Globus pallidus (tissue), 1 donor: ENCODE measurements around the gene SPAG16.
"Not testable (repeated sequence)": the region's sequence is repeated elsewhere in the genome, so short reads cannot be mapped to it uniquely, and the experiment has no call there.

Experiments used
- DNase-seq: peaks from one replicate; pipeline ENCODE4 v3.0.0-alpha.2; 2015; ENCODE audit warnings: low spot score

SPAG16 gene

GRCh38 chr2:213703406-213704098 lies 419.3 kb downstream of the SPAG16 start:
- DNase-seq, result no peak

GRCh38 chr2:213710164-213710563 lies 425.9 kb downstream of the SPAG16 start:
- DNase-seq, result no peak

DNA sequence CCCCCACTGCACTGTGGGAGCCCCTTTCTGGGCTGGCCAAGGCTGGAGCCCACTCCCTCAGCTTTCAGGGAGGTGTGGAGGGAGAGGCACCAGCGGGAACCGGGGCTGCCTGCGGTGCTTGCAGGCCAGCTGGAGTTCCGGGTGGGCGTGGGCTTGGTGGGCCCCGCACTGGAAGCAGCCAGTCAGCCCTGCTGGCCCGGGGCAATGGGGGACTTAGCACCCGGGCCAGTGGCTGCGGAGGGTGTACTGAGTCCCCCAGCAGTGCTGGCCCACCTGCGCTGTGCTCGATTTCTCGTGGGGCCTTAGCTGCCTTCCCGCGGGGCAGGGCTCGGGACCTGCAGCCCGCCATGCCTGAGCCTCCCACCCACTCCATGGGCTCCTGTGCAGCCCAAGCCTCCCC lies 434.1 kb downstream of the SPAG16 start:
- not testable (repeated sequence) for DNase-seq

DNA sequence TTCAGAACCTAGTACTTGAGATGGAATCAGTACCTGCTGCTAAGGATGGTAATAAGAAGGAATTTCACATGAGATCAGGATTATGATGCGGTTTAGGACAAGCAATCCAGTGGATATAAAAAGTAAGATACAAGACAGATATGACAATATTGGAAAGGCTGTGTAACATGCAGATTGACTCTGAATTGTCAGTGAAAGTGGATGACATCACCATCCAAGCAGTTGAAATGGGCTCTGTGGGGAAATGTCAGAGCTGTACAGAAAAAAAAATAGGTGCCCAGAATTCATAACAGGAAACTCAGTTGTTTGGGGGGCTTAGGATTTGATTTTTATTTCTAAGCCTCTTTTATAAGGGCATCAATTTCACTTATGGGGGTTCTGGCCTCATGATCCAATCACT lies 438.3 kb downstream of the SPAG16 start:
- DNase-seq, result no peak

DNA sequence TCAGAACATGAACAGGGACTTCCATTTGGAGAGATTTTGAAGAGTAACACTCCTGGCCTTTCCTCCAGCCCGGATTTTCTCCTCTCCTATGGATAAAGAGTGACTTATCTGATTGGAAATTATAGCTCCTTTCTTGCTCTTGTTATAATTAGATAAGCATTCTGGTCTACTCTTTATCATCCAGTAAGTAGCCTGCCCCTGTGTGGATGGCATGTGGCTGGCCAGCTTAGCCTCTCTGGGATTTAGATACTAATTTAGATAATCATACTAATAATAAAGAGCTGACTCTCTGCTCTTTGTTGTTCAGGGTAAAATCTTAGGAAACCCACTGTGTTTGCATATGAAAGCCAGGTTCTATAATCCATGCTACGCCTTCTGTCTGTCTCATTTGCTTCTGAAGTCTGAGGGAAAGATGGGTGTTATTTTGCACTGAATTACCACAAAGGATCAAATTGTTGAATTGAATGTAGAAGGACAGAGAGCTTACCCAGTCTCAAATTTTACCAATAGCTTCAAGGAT lies 438.8 kb downstream of the SPAG16 start:
- DNase-seq, result no peak

- DNase-seq, result no peak
Observed at GRCh38 chr2:213723707-213724106, 439.4 kb downstream of the SPAG16 start.

DNA sequence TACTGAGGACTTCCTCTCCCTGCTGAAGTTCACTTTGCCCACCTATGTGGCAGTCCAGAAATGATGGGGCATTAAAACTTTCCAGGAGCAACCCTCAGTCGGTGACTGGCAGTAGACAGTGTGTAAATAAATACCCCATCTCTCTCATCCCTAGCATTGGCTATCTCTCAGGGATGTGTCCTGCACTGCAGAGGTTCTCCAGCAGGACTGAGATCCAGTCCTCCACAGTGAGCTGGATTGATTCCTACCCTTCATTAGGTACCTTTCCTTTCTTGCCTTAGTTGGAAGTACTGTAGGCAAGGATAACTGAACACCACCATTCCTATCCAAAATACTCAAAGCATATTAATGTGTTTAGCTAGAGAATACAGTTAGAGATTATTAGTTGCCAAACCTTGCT lies 441.8 kb downstream of the SPAG16 start:
- DNase-seq, result no peak

- DNase-seq, result no peak
Observed at GRCh38 chr2:213733893-213734292, 449.6 kb downstream of the SPAG16 start.

- DNase-seq, result no peak
Observed at GRCh38 chr2:213740453-213740852, 456.2 kb downstream of the SPAG16 start.

- DNase-seq, result no peak
Observed at GRCh38 chr2:213751446-213751845, 467.2 kb downstream of the SPAG16 start.

DNA sequence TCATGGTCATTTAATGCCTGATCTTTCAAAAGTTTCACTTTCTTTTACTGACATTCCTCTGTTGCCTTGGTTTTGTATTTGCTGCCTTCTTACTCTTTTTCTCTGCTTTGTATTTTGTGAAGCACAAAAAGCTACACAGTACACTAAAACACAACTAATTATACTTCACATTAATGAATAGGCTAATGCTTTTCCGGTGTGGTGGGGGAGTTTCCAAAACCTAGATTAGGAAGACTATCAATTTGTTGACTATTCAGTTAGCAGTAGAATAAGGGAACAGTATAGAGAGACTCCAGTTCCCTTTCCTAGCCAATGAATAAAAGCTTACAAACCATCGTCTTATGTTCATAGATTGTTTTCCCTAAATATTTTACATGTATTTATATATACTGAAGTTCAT lies 468.3 kb downstream of the SPAG16 start:
- no peak for DNase-seq

- DNase-seq, result no peak
Observed at GRCh38 chr2:213757525-213757924, 473.3 kb downstream of the SPAG16 start.

- no peak for DNase-seq
Observed at GRCh38 chr2:213763354-213763753, 479.1 kb downstream of the SPAG16 start.

DNA sequence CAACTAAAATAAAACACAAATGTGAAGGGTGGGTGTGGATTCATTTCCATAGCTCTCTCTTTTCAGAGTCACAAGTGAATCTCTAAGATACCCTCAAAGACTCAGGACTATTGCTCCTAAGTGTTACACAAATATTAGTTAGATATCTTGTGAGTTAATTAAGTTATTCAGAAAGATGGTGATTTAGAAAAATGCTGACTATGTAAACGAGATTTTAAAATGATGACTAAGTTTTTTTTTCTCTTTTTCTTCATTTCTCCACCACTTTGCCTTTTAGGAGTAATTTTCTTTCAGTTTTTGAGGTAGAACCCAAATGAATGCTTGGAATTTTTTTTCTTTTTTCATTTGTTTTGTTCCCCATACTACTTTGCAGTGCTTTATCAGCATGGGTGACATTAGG lies 479.7 kb downstream of the SPAG16 start:
- DNase-seq, result no peak

GRCh38 chr2:213764849-213765248 lies 480.6 kb downstream of the SPAG16 start:
- DNase-seq, result no peak

GRCh38 chr2:213766062-213766461 lies 481.8 kb downstream of the SPAG16 start:
- DNase-seq, result no peak

GRCh38 chr2:213766465-213766901 lies 482.2 kb downstream of the SPAG16 start:
- no peak for DNase-seq

DNA sequence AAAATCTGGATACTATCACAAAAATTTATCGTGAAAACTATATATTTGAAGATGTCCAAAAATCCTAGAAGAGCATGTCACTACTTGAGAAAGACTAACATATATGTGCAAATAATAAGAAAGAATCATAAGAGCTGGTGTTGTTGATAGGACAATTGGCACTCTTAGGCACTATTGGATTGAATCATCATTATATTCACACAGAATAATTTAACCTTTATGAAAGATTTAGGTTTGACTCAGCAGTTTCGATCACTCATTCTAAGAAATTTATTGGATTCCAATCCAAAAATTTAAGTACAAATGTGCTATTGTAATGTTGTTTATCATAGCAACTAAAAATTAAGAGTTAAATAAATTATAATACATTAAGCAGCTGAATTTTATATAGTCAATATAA lies 503.6 kb downstream of the SPAG16 start:
- DNase-seq, result no peak

DNA sequence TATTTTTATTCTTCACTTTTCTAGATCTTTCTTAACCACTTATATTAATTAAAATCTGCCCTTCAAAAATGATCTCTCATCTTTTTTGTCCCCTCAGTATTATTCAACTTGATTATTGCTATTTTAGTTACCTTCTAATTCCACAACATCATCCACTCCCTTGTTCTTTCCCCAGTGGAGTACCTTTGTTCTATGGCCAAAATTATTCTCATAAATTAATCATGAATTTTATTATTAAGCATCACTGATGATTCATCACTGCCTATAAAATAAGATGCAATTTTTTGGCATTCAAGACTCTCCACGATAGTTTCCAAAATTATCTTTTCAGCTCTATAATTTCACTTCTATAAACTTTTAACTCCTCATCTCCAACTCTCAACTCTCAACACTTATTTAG lies 505.7 kb downstream of the SPAG16 start:
- no peak for DNase-seq

- no peak for DNase-seq
Observed at GRCh38 chr2:213792045-213792444, 507.8 kb downstream of the SPAG16 start.

GRCh38 chr2:213806125-213806726 lies 522.0 kb downstream of the SPAG16 start:
- peak; percentile 45 for DNase-seq

DNA sequence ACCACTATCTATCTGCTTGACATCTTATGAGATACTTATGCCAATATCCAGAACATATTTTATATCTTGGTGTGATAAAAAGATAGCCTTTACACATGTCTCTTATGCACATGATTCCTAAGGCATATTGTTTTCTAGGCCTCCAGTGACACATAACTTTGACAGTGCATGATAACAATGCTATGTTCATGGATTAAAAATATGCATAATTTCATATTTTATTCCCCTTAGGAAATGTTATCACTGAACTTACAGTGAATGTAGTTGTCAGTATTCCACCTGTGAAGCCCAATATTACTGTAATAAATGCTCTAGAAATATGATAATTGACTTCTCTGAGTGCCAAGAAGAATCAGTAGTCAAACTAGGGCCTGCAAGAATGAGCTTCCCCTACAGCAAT lies 532.3 kb downstream of the SPAG16 start:
- DNase-seq, result no peak

- DNase-seq, result no peak
Observed at GRCh38 chr2:213818436-213818835, 534.2 kb downstream of the SPAG16 start.

GRCh38 chr2:213834331-213834730 lies 550.1 kb downstream of the SPAG16 start:
- no peak for DNase-seq
